Fibroblast of upper back skin (primary cell): ENCODE data around the gene GOSR1.
"Not testable (repeated sequence)": the region's sequence is repeated elsewhere in the genome, so short reads cannot be mapped to it uniquely, and the experiment has no call there.

Experiments used
- DNase-seq: peaks from one replicate; pipeline ENCODE4 v3.0.0-alpha.2; 2013

GOSR1 gene

GRCh38 chr17:30506481-30506880 is 29.3 kb downstream of the GOSR1 start:
- DNase-seq, result no peak

GRCh38 chr17:30513346-30513745 is 36.1 kb downstream of the GOSR1 start:
- DNase-seq, result peak; percentile 64

- DNase-seq, result no peak
Observed at GRCh38 chr17:30514895-30515596, 37.8 kb downstream of the GOSR1 start.

- DNase-seq, result no peak
Observed at GRCh38 chr17:30517786-30518185, 40.6 kb downstream of the GOSR1 start.

- DNase-seq, result no peak
Observed at GRCh38 chr17:30519166-30519565, 42.0 kb downstream of the GOSR1 start.

- peak; percentile 91 for DNase-seq
Observed at GRCh38 chr17:30519707-30520106, 42.5 kb downstream of the GOSR1 start.

- peak; percentile 81 for DNase-seq
Observed at GRCh38 chr17:30520436-30520835, 43.2 kb downstream of the GOSR1 start.

- DNase-seq, result no peak
Observed at GRCh38 chr17:30520882-30521281, 43.7 kb downstream of the GOSR1 start.

- DNase-seq, result no peak
Observed at GRCh38 chr17:30521766-30522165, 44.6 kb downstream of the GOSR1 start.

GRCh38 chr17:30523236-30523635 is 46.0 kb downstream of the GOSR1 start:
- not testable (repeated sequence) for DNase-seq

GRCh38 chr17:30524847-30525246 is 47.6 kb downstream of the GOSR1 start:
- peak; percentile 71 for DNase-seq

GRCh38 chr17:30526401-30526800 is 49.2 kb downstream of the GOSR1 start:
- no peak for DNase-seq

- DNase-seq, result not testable (repeated sequence)
Observed at GRCh38 chr17:30528701-30529100, 51.5 kb downstream of the GOSR1 start.

- peak; percentile 60 for DNase-seq
Observed at GRCh38 chr17:30530346-30531025, 53.3 kb downstream of the GOSR1 start.

GRCh38 chr17:30532871-30533270 is 55.7 kb downstream of the GOSR1 start:
- DNase-seq, result no peak

- DNase-seq, result no peak
Observed at GRCh38 chr17:30534298-30534697, 57.1 kb downstream of the GOSR1 start.

GRCh38 chr17:30534938-30535921 is 58.0 kb downstream of the GOSR1 start:
- DNase-seq, result no peak

GRCh38 chr17:30536846-30537245 is 59.6 kb downstream of the GOSR1 start:
- DNase-seq, result not testable (repeated sequence)

- not testable (repeated sequence) for DNase-seq
Observed at GRCh38 chr17:30537667-30538066, 60.5 kb downstream of the GOSR1 start.

GRCh38 chr17:30541802-30542201 is 64.6 kb downstream of the GOSR1 start:
- DNase-seq, result no peak

GRCh38 chr17:30543456-30543855 is 66.2 kb downstream of the GOSR1 start:
- no peak for DNase-seq

- no peak for DNase-seq
Observed at GRCh38 chr17:30545024-30545423, 67.8 kb downstream of the GOSR1 start.
